Measurements from ENCODE around the gene SLC19A1.
"Not testable (repeated sequence)": the region's sequence is repeated elsewhere in the genome, so short reads cannot be mapped to it uniquely, and the experiment has no call there.

The SLC19A1 gene

GRCh38 chr21:45533846-45534635 is 8.2 kb downstream of the SLC19A1 start:
- CTCF ChIA-PET: no interaction called here
- POLR2A ChIA-PET: no interaction called here
- TF ChIP-seq CTCF (IDR thresholded peaks at IDR 0.05; ENCODE audit: control extremely low read depth, extremely low read depth, low read depth, missing control alignments): no peak
- no peak for DNase-seq (ENCODE audit: extremely low spot score)

GRCh38 chr21:45533361-45533845 is 8.8 kb downstream of the SLC19A1 start:
- DNase-seq (ENCODE audit: extremely low spot score): no peak
- TF ChIP-seq CTCF (IDR thresholded peaks at IDR 0.05; ENCODE audit: control extremely low read depth, extremely low read depth, low read depth, missing control alignments): no peak
- POLR2A ChIA-PET: no interaction called here
- CTCF ChIA-PET: no interaction called here

DNA sequence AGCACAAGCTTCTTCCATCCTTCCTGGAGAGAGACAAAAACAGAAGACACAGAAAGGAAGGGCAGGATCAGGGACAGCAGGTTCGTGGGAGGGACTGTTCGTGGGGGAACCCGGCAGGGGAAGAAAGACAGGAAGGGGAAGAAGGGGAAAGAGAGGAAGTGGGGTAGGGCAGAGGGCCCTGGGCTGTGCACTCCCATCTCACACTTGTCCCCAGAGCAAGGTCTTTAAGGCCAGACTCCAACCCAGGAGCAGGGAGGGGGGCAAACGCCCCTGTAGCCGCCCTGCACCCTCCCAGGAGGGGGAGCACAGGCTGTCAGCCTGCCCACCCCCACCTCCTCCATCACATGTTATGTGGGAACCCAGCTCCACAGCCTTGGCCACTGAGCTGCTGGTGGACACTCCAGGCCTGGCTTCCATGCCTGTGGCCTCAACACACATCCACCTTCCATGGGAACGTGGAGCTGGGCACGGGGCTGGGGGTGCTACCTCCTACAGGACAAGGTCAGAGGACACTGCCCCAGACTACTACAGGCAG is 9.3 kb downstream of the SLC19A1 start:
- TF ChIP-seq CTCF (IDR thresholded peaks at IDR 0.05; ENCODE audit: control extremely low read depth, extremely low read depth, low read depth, missing control alignments): no peak
- ChIA-PET POLR2A (no interaction called here), CTCF (no interaction called here)
- no peak for DNase-seq (ENCODE audit: extremely low spot score)

DNA sequence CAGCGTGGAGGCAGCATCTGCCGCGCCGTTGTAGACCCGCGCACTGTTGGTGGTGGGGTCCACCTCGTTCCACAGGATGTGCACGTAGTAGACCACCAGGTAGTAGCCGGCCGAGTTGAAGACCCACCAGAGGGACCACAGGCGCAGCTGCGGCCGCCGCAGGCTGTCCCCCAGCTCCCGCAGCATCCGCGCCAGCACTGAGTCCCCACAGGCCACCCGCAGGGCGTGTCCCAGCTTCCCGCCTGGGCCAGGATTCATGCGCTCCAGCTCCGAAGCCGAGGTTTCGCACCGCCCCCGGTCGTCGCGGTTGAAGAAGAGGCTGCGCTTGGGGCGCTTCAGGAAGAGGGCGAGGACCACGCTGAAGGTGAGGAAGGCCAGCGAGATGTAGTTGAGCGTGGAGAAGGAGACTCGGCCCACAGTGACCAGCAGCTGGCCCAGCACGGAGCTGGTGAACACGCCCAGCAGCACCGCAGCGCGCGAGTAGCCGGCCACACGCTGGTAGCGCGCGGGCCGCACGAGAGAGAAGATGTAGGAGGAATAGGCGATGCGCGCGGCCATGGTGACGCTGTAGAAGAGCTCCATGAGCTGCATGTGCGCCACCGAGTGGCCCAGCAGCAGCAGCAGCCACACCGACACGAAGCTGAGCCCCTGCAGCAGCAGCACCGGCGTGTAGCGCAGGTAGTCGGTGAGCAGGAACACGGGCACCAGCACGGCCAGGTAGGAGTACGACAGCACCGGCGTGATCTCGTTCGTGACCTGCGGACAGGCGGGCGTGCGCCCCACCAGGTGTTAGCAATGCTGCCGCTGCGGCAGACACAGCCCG is 10.6 kb downstream of the SLC19A1 start:
- CTCF ChIA-PET: no interaction called here
- DNase-seq (ENCODE audit: extremely low spot score): no peak

DNA sequence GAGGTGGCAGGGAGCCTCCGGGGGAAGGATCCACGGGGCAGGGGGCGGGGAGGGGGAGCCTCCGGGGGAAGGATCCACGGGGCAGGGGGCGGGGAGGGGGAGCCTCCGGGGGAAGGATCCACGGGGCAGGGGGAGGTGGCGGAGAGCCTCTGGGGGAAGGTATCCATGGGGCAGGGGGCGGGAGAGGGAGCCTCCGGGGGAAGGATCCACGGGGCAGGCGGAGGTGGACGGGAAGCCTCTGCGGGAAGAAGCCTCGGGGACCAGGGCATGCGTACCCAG is 11.2 kb downstream of the SLC19A1 start:
- POLR2A ChIA-PET; CTCF ChIA-PET; DNase-seq (ENCODE audit: extremely low spot score): not testable (repeated sequence)

More for the DNA sequence above, 10.6 kb downstream of the SLC19A1 start:
- no peak for TF ChIP-seq CTCF (IDR thresholded peaks at IDR 0.05; ENCODE audit: control extremely low read depth, extremely low read depth, low read depth, missing control alignments)
- POLR2A ChIA-PET: no interaction called here

DNA sequence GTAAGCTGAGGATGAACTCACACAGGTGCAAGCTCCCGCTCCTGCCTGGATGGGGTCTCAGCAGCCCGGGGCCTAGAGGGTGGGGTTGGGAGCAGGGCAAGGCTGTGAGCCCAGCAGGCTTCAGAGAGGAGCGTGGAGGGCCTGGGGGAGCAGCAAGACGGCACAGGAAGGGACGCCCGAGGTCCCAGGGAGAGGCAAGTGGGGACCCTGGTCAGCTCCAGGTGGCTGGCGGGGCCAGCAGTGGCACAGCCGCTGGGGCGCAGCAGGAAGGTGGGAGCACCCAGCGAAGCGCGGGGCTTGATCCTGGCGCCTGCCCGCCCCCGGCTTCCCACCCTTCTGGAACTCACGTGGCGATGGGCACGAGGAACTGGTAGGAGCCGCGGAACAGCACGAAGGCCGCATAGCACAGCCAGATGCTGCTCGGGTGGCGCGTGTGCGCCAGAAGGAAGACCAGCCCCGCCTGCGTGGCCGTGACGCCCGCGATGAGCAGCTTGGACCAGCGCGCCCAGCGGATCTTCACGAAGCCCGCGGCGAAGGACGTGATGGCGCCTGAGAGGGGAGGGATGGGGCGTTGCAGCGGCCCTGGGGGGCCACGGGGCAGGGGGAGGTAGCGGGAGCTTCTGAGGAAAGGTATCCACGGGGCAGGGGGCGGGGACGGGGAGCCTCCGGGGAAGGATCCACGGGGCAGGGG is 11.7 kb downstream of the SLC19A1 start:
- CTCF ChIA-PET: no interaction called here
- POLR2A ChIA-PET: no interaction called here
- TF ChIP-seq CTCF (IDR thresholded peaks at IDR 0.05; ENCODE audit: control extremely low read depth, extremely low read depth, low read depth, missing control alignments): no peak

More for the DNA sequence above, 11.7 kb downstream of the SLC19A1 start:
- DNase-seq (ENCODE audit: extremely low spot score): no peak

Data from GM10248 (cell line).